Mucosa of stomach (tissue), 1 donor: ENCODE results near the gene ATP9B.

ENCODE experiments used
- H3K27me3 ChIP-seq: one replicate; pipeline ENCODE4 v1.7.0; 2013; ENCODE audit warnings: mild to moderate bottlenecking, low read length; ENCODE audit not compliant: control insufficient read depth, insufficient read depth
- H3K36me3 ChIP-seq: one replicate; pipeline ENCODE4 v1.7.0; 2013; ENCODE audit warnings: low read length; ENCODE audit not compliant: control insufficient read depth, insufficient read depth
- H3K4me1 ChIP-seq: one replicate; pipeline ENCODE4 v1.7.0; 2013; ENCODE audit warnings: mild to moderate bottlenecking, low read length; ENCODE audit not compliant: control insufficient read depth, insufficient read depth
- H3K4me3 ChIP-seq: one replicate; pipeline ENCODE4 v1.7.0; 2013; ENCODE audit warnings: low read length
- H3K9ac ChIP-seq: one replicate; pipeline ENCODE4 v1.7.0; 2013; ENCODE audit warnings: mild to moderate bottlenecking, low read length, moderate library complexity
- H3K9me3 ChIP-seq: one replicate; pipeline ENCODE4 v1.7.0; 2013; ENCODE audit warnings: mild to moderate bottlenecking, low read length, moderate library complexity; ENCODE audit not compliant: control insufficient read depth
- donor health status: Pancreatic carcinoma.

The ATP9B gene

GRCh38 chr18:79379931-79380815, 311.0 kb downstream of the ATP9B start:
- Histone ChIP-seq H3K36me3 (no peaks in the 10 kb centered on the region), H3K4me1 (peaks cover 7% of the 10 kb centered on the region), H3K4me3 (no peak overlapping the region), H3K27me3 (peaks cover 3% of the 10 kb centered on the region), H3K9ac (no peak overlapping the region), H3K9me3 (no peaks in the 10 kb centered on the region)

GRCh38 chr18:79380816-79381806, 311.9 kb downstream of the ATP9B start:
- Histone ChIP-seq H3K27me3 (peaks cover 3% of the 10 kb centered on the region), H3K36me3 (no peaks in the 10 kb centered on the region), H3K4me3 (no peak overlapping the region), H3K9me3 (no peaks in the 10 kb centered on the region), H3K9ac (no peak overlapping the region), H3K4me1 (peaks cover 7% of the 10 kb centered on the region)

DNA sequence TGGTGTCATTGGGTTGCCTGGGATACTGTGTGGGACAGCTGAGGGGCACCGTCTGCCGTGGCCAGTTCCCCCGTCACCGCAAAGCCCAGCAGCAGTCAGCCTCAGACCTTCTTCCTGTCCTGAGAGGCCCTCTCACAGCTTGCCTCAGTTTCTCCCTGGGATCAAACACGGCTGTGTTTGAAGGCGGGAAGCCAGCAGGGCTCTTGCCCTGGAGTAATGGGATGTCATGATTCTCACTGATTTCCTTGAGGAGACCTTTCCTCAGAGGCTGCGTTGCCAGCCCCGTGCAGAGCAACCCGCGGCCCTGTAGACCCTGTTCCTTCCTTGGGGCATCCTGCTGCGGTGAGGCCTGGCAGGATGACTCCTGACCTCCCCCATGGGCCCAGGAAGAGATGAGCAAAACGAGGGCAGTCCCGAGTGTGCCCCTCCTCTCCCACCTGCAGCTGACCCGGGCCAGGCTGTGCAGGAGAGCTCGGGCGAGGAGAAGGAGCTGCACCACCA, 312.7 kb downstream of the ATP9B start:
- H3K27me3 ChIP-seq: peaks cover 3% of the 10 kb centered on the region
- H3K4me3 ChIP-seq: no peak overlapping the region
- H3K9me3 ChIP-seq: no peaks in the 10 kb centered on the region
- no peak overlapping the region for H3K9ac ChIP-seq
- peaks cover 7% of the 10 kb centered on the region for H3K4me1 ChIP-seq
- no peaks in the 10 kb centered on the region for H3K36me3 ChIP-seq

GRCh38 chr18:79382681-79383387, 313.6 kb downstream of the ATP9B start:
- H3K4me1 ChIP-seq: peaks cover 7% of the 10 kb centered on the region
- peaks cover 12% of the 10 kb centered on the region for H3K27me3 ChIP-seq
- no peak overlapping the region for H3K4me3 ChIP-seq
- H3K9me3 ChIP-seq: no peaks in the 10 kb centered on the region
- H3K9ac ChIP-seq: no peak overlapping the region
- no peaks in the 10 kb centered on the region for H3K36me3 ChIP-seq

- no peaks in the 10 kb centered on the region for H3K9me3 ChIP-seq
- H3K27me3 ChIP-seq: peaks cover 19% of the 10 kb centered on the region
- no peak overlapping the region for H3K4me3 ChIP-seq
- no peak overlapping the region for H3K9ac ChIP-seq
- no peaks in the 10 kb centered on the region for H3K36me3 ChIP-seq
- peaks cover 7% of the 10 kb centered on the region for H3K4me1 ChIP-seq
These were observed 314.3 kb downstream of the ATP9B start for GRCh38 chr18:79383388-79384056.

DNA sequence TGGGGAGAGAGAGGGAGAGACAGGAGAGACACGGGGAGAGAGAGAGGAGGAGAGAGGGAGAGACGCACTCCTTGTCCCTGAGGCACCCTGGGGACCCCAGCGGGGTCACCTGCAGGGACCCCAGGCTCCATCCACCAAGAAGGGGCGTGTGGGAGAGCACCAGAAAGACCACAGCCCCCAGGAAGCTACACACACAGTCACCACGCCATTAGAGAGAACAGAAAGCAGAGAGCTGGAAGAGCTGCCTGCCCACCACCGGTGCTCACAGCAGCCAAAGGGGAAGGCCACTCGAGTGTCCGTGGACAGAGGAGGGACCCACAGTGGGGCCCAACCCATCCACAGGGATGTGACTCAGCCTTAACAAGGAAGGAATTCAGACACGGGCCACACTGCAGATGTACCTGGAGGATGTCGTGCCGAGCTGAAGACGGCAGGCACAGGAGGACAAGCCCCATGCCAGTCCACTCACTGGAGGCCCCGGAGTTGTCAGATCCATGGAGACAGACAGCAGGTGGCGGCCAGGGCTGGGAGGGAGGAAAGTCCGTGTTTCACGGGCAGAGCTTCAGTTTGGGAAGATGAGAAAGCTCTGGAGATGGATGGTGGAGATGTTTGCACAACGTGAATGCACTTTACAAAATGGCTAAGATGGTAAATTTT, 315.1 kb downstream of the ATP9B start:
- H3K36me3 ChIP-seq: no peaks in the 10 kb centered on the region
- peaks cover 1% of the 10 kb centered on the region for H3K4me1 ChIP-seq
- no peaks in the 10 kb centered on the region for H3K9me3 ChIP-seq
- no peak overlapping the region for H3K4me3 ChIP-seq
- H3K9ac ChIP-seq: no peak overlapping the region
- H3K27me3 ChIP-seq: peaks cover 26% of the 10 kb centered on the region

- Histone ChIP-seq H3K9ac (no peak overlapping the region), H3K27me3 (peaks cover 31% of the 10 kb centered on the region), H3K4me1 (no peaks in the 10 kb centered on the region), H3K36me3 (no peaks in the 10 kb centered on the region), H3K4me3 (no peak overlapping the region), H3K9me3 (no peaks in the 10 kb centered on the region)
These were observed 315.6 kb downstream of the ATP9B start for GRCh38 chr18:79384834-79385233.

GRCh38 chr18:79385326-79385707, 316.1 kb downstream of the ATP9B start:
- no peak overlapping the region for H3K4me3 ChIP-seq
- H3K9me3 ChIP-seq: no peaks in the 10 kb centered on the region
- H3K27me3 ChIP-seq: peaks cover 32% of the 10 kb centered on the region
- H3K9ac ChIP-seq: no peak overlapping the region
- H3K4me1 ChIP-seq: no peaks in the 10 kb centered on the region
- H3K36me3 ChIP-seq: no peaks in the 10 kb centered on the region

- Histone ChIP-seq H3K27me3 (peaks cover 32% of the 10 kb centered on the region), H3K36me3 (no peaks in the 10 kb centered on the region), H3K9ac (no peak overlapping the region)
These were observed 316.6 kb downstream of the ATP9B start for GRCh38 chr18:79385708-79386341.

GRCh38 chr18:79386547-79386946, 317.4 kb downstream of the ATP9B start:
- Histone ChIP-seq H3K4me3 (no peak overlapping the region), H3K4me1 (no peaks in the 10 kb centered on the region), H3K27me3 (peaks cover 32% of the 10 kb centered on the region), H3K9me3 (no peaks in the 10 kb centered on the region), H3K36me3 (no peaks in the 10 kb centered on the region), H3K9ac (no peak overlapping the region)

More at GRCh38 chr18:79385708-79386341, 316.6 kb downstream of the ATP9B start:
- H3K4me3 ChIP-seq: no peak overlapping the region
- H3K4me1 ChIP-seq: no peaks in the 10 kb centered on the region
- no peaks in the 10 kb centered on the region for H3K9me3 ChIP-seq
